NCI-H2227 (cell line): ENCODE measurements around the gene ADAMTS9.
A peak's percentile ranks its signal among the peaks of the same experiment; 100 is the strongest.

ENCODE experiments used
- DNase-seq: peaks from one replicate; lab custom pipeline; 2025; ENCODE audit not compliant: unreplicated experiment; lab: John Stamatoyannopoulos, UW

The ADAMTS9 gene

DNA sequence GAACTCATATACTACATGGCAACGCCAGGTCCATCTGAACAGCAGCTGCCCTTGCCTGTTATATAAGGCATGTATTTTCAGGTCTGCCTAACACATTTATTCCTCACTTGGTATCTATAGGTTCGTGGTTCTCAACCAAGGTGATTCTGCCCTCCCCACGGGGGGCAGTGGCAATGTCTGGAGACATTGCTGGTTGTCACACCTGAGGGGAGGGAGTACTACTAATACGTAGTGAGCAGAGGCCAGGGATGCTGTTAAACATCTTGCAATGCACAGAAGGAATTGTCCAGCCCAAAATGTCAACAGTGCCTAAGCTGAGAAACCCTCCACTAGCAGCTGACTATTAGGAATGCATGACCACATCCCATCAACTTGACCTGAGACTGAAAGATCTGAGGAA lies 32.6 kb downstream of the ADAMTS9 start:
- no peak for DNase-seq

DNA sequence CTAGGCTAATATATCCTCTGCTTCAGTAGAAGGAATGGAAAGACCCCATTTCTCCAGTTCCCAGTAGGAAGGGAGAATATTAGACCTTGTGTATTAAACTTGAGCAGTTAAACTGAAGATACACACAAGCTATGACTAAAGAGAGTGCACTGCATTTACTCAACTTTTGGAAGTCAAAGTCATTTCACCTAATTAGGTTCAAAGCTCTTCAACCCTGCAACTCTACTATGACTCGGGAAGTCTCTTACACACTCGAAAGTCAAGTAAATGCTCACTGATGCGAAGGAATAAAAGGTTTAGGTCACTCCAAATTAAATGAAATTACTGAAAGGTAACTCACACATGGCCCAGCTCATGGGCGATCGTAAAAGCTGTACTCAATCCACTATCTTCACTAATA lies 33.8 kb downstream of the ADAMTS9 start:
- no peak for DNase-seq

DNA sequence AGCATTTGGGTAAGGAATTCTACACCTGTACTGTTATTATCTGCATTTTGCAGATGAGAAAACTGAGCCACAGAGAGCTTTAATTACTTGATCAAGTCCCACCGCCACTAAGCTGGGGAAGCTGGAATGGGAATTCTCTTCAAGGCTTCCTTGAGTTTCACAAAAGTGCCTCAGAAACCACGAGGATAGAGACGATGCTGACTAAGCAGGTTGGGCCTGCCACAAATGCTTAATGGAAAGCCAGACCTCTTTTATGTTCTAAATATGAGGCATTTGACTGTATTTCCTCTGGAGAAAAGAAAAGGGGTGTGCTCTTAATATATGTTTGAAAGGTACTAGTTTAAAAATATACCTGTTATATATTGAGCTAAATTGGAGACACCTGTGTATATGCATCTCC lies 34.7 kb downstream of the ADAMTS9 start:
- DNase-seq = no peak

DNA sequence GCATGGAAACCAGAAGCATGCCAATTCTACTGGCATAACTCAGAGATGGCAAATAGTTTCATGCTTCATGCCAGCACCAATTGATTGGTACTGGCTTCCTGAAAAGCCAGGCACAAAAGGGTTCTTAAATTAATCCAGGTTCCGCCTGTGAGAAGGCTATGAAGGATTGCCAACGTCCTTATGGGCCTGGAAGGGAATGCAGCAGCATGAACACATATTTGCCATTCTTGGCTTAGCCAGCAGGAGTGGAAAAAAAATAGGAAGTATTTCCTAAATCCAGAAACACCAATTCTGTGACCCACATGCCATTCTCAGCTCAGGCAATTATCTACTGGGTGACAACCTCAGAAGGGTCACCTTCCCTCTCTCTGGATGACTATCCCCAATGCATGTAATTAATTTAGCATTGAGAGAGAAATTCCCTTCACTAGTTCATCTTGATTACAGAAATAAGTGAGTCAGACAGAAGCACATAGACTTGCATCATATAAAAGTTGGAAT lies 36.0 kb downstream of the ADAMTS9 start:
- no peak for DNase-seq

DNA sequence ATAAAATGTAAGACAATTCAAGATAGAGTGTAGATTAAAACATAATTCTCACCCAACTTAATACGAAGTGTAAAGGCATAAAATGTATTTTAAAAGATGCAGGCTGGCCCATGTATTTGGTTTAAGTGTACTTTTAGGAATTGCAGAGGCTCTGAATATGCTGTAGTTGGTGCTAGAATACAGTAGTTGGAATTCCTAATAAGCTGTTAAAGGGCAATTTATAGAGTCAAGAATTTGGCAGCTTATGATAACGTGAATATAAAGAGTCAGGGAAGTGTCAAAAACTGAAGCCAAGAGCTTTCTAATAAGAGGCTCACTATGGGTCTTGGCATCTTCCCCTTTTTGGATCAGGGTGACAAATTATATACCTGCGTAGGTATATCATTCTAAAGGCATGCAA lies 36.5 kb downstream of the ADAMTS9 start:
- DNase-seq = no peak

DNA sequence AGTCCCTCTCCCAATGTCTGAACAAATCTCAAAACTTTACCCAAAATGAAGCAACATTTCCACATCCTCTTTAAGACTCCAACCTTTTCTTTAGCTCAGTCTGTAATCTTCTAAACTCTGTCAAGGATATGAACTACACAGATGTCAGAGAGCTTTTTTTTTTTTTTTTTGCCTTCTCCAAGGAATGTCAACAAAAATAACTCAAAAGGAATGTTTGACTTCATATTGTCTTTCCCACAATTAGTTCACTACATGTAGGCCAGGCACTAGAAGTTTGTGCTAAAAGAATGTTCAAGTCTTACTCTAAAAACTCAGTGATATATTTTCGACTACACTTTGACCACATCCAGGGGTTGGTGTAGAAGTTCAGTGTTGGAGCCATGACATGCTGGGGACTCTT lies 37.1 kb downstream of the ADAMTS9 start:
- DNase-seq = no peak

DNA sequence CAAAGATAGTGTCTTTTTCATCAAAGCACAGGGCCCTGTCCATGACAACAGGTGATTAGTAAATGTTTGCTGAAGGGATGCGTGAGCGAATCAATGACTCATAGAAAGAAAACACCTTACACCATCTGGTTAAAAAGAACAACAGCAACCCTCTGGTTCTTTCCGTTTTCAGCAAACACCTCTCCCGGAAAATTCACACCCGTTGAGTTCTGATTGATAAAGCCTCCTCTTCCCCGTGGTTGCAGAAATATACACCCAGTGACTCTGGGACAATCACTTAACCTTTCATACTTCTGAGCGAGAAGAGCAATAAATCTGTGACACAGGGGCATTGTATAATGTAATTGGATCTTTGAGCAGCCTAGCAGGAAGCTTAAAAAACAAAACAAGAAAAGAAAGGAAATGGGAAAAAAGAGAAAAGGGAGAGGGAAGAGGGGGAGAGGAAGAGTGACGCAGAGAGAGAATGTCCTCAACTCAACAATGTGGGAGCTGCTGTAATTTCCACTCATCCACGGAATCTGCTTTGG lies 37.6 kb downstream of the ADAMTS9 start:
- DNase-seq = peak; percentile 7

DNA sequence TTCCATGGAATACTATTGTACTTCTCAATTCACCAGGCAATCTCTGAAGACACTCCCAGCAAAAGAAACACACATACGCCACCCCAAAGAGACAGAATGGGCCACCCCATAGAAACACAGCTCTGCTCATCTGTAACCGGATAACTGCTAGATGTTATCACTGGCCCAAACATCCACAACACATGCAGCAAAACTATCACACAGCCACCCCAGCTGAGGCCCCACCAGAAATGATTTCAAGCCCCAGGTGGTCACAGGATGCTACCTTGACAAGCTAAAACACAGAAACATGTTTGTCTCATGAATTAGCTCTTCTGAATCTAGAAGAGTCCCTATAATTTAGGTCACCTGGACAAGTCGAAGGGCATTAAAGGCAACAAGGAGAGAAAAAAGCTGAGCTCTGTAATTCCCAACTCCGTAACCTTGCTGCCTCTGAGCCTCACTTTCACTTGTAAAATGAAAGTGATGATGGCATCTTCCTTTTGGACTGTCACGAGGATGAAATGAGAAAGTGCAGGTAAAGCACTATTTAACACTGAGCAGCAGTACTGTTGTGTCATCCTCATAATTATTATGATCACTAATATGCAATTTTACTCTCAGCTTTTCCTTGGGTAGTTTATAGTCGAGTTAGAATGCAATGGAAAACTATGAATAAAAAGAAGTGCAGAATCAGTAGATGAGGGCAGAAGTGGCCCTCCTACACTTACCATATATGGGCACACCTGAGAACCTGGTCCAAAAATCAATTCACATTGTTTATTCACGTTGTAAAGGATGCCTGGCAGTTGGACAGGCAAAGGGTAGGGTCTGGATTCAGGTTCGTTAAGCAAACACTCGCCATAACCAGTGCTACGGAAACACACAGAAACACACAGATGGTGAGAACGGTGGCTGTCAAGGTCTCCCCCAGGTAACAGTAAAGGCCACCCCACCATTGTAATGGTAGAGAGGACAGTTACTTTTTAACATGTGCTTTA lies 38.6 kb downstream of the ADAMTS9 start:
- DNase-seq = no peak

DNA sequence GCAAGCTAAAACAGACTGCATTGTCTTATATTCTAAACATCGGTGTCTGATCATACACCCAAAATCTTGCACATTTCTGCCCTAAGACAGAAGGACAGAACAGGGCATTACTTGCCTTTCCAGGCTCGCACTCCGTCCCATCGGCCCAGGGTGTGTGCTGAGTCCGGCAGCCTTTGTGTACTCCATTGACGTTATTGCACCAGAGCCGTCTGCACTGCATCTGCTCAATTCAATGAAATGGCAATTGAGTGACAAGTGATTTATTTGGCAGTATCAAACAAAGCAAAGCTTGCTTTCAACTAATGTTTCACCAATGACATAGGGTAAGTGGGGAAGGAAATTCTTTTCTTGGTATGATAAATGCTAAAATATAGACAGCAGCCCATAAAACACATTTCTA lies 40.0 kb downstream of the ADAMTS9 start:
- no peak for DNase-seq

DNA sequence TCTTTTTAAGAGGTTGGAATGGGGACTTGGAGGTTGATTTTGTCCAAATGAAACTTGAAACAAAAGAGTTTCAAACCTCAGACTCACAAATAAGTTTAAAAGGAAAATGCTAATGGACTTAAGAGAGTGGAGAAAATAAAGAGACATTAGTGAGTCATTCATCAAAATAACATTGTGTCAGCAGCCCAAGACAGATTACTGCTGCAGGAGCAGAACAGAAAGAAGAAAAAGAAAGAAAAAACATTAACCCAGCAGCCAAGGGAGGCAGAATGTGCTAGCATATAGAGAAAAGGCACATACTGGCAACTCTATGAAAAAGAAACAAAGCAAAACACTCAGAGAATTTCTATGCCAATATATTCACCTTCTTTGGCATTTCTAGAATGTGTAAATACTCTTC lies 42.6 kb downstream of the ADAMTS9 start:
- no peak for DNase-seq

DNA sequence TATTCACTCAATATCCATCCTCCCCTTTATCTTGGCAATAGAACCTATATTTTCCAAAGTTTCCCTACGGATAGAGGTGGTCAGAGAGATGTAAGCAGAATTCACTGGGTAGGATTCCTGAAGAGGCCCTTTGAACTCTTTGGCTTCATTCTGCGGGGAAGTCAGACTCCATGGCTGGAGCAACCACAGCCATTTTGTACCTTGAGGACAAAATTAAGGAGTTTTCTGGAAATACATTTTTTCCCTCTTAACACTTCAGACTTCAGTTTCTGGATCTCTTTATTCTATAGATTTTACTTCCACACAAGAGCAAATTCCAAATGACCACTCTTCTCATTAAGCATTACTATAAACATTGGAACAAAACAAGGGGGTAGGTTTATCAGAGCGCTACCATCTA lies 43.3 kb downstream of the ADAMTS9 start:
- no peak for DNase-seq

DNA sequence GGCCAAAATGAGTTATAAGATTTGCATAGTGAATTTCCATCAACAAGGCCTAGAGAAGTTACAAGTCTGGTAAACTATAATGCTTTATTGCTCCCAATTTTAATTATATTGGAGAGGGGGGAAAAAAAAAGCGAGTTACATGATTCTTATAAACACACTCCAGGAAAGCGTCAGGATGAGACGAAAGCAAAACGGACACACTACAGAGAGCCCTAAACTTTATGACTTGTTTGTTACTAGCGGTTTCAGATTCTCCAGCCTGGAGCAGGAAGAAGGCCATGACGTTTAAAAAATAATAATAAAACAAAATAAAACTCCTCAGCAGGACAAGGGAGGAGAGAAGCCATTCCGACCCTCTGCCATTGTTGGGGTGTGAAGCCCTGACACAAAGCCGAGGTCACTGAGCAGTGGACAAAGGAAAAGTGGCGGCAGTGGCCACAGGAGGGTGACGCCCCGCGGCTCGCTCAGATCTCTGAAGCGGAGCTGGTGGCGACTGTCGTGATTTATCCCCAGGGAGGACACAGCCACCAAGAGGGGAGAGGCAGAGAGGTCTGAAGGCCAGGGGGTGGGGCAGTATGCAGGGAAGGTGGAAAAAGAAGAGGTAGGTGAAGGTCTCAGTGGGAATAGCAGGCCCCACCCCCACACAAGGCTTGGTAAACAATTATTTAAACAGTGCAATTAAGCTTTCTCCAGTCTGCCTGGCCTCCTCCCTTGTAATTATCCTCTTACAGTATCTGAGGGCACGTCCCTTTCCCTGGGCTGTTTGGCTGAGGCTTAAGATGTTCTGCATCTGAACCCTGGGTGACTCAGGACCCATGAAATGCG lies 45.3 kb downstream of the ADAMTS9 start:
- peak; percentile 57 for DNase-seq

DNA sequence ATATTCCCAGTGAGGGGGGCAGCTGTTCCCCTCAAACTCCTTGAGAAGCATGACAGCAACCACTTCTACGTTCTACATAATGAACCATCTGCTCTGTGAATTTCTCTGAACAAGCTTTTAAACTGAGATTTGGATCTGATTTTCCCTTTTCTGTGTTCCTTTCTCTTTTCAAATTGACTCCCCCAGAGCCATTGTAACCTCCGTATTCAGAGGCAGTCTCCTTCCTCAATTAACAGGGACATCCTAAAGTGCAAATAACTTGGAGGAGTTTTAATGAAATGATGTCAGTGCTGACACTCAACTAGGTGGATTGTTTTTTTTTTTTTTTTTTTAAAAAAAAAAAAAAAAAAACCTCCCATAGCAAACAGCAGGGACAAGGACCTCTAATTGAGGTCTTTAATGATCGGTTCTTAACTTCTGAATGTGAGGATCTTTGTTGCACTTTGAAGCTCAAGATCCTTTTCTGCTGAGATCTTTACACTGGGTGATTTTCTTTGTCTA lies 48.8 kb downstream of the ADAMTS9 start:
- DNase-seq = peak; percentile 40

DNA sequence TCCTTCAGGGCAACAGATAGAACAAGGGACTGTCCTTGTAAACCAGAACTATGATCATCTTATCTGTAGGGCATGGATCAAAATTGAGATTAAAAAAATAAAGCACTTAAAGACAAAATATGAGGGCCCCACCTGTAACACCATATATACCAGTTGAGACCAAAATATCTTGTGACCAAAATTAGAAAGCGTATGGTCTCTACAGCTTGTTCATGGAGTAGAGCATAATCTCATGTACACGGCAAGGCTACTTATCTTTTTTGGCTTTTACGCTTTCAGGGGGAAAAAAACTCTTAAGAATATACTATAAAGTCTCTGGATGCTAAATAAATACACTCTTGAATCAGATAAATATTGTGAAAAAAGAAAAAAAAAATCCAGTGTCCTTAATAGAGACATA lies 49.3 kb downstream of the ADAMTS9 start:
- DNase-seq = no peak

DNA sequence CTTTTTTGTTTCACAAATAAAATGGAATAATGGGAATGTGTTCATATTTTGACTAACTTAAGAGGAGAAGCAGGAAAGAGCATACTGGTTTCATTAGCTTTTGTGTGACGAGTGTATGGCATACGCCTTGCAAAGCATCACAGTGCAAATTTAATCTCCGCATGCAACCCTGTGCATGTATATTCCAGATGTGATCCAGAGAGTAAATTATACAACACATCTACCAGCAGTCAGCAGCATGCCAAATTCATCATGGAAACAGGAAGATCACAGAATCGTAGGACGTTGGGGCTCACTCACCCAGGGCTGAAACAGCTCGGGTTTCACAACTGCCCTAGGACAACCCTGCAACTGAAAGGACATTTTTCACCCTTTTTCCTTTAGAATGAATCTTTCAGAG lies 53.4 kb downstream of the ADAMTS9 start:
- DNase-seq = no peak

DNA sequence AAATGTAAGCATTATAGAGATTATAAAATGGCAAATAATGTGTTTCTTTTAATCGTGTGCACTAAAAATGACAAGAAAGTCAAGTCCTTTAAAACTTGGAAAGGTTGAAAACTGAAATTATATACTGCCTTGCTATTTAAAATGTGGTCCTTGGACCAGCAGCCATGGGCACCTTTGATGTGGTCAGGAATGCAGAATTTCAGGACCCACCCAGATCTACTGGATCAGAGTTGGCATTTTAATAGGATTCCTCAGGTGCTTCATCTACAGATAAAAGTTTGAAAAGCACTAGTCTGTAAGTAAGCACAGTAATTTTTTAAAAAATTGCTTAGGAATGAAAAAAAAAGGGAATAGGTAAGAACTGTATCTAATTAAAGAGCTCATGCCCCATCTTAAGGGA lies 55.8 kb downstream of the ADAMTS9 start:
- DNase-seq = no peak

DNA sequence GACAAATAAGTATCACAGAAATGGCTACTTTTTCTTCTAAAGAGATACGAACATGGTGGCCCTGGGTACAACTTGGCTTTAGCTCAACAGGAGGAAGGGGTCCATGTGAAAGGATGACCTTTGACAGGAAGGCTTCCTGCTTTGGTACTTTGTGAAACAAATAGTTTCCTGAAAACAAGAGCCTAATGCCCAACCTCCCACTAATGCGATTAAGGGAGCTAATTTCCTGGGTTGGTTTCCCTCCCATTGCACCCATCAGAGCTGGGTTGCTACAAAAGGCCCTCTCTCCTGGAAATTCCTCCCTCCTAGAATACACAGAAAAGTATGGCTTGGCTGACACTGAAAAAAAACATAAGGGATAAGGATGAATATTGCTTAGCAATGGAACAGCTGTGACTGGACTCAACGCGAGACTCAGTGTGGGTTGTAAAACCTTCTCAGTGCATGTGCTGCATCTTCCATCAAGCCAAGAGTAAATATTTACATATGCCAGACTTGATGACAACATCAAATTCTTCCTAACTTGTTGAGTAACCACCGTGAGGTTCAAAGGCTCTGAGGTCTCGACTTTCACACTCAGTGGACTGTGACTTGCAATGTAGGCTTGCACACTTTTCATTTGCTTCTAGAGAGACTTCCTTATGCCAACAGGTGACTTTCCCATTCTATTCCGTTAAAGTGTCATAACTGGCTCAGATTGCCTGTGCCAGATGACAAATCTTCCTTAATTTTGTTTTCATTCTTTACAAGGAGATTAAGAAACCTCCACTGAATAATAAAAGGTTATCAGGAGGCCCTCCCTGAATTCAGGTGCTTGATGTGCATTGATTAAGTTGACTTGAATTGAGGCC lies 60.1 kb downstream of the ADAMTS9 start:
- no peak for DNase-seq

DNA sequence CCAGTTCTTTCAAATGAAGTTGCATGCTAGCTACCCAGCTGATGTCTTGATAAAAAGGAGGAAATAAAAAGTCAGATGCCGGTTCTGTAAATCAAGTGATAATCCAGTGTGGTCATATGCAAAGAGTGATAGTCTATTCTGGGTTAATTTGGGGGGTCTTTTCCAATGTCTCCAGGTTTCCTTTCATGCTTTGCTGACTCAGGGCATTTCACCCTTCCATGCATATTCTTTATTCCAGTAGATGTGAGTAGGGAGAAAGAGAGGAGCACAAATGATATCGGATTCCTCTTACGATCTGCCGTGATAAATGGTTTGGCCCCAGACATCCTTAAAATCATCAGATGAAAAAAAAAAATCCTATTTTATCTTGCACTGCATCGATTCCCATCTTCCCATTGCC lies 60.8 kb downstream of the ADAMTS9 start:
- DNase-seq = no peak

DNA sequence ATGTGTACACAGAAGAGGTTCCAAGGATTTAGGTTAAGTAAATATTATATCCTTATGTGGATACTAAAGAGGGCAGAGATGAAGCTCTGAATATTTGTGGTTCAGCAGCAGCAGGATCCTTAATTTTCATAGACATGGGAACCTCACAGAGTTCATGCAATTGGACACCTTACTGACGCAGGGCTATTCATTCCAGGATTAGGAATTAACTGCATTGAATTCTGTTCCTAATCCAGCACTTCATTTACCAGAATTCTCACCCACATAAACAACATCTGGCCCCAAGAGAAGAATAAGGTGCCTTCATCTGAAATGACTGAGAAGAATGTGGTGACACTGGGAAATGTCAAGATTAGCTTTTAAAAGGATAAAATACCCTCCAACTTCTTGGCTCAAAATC lies 62.4 kb downstream of the ADAMTS9 start:
- no peak for DNase-seq

DNA sequence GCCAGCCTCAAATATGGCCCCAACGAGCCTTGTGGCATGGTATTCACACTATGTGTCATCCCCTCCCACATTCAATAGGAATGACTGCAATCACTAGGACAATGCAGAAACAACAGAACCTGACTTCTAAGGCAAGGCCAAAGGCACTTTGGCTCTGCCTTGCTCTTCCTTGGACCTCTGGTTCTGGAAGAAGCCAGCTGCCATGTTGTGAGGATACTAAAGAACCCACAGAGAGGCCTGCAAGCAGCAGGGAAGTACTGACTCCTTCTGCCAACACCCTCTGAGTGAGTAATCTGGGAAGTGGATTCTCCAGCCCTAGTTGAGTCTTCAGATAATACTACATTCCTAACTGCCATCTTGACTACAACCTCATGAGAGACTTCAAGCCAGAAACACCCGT lies 64.7 kb downstream of the ADAMTS9 start:
- DNase-seq = no peak
